Measurements from ENCODE around the gene UBE2QL1. TPM values are rescaled to one million over a fixed set of nuclear protein-coding genes. Genes with fewer than 3 reads are reported as not detected.
A peak's percentile ranks its signal among the peaks of the same experiment; 100 is the strongest.

Gene UBE2QL1
- total and polyA plus RNA-seq, 5 donors = 5.5 to 16.7 (median 13.5) TPM

- Histone ChIP-seq H3K27ac (ENCODE audit: low read length) (peak overlapping the region; percentile 93), H3K9me3 (ENCODE audit: control insufficient read depth, low read length) (peaks cover 4% of the 10 kb centered on the region), H3K4me1 (ENCODE audit: control insufficient read depth, insufficient read depth, low read length) (peaks cover 3% of the 10 kb centered on the region), H3K27me3 (ENCODE audit: control insufficient read depth, insufficient read depth) (no peaks in the 10 kb centered on the region), H3K4me3 (ENCODE audit: low read length) (no peak overlapping the region)
- DNase-seq (peak; percentile 54 to 76 (median 71)), ATAC-seq (peak; percentile 92 to 93)
- intact Hi-C loops (cut with DNase I) = no loop called here
- WGBS = 40% methylated on average over 10 of the region's 10 CpGs
Measured at GRCh38 chr5:6430418-6431028, 18.1 kb upstream of the UBE2QL1 start.

GRCh38 chr5:6431214-6432195, 17.2 kb upstream of the UBE2QL1 start:
- intact Hi-C loops (cut with DNase I) = no loop called here
- 58% methylated on average over 6 of the region's 6 CpGs for WGBS
- Histone ChIP-seq H3K4me3 (ENCODE audit: low read length) (no peak overlapping the region), H3K9me3 (ENCODE audit: control insufficient read depth, low read length) (peaks cover 4% of the 10 kb centered on the region), H3K4me1 (ENCODE audit: control insufficient read depth, insufficient read depth, low read length) (peaks cover 3% of the 10 kb centered on the region), H3K27ac (ENCODE audit: low read length) (peak overlapping the region; percentile 93), H3K27me3 (ENCODE audit: control insufficient read depth, insufficient read depth) (no peaks in the 10 kb centered on the region)
- ATAC-seq = peak; percentile 58 to 74
- no peak for DNase-seq

GRCh38 chr5:6432206-6432605, 16.5 kb upstream of the UBE2QL1 start:
- WGBS = 59% methylated on average over 9 of the region's 9 CpGs
- ATAC-seq = no peak
- intact Hi-C loops (cut with DNase I) = no loop called here
- H3K27me3 ChIP-seq (ENCODE audit: control insufficient read depth, insufficient read depth) = no peaks in the 10 kb centered on the region
- peak overlapping the region; percentile 93 for H3K27ac ChIP-seq (ENCODE audit: low read length)
- no peak for DNase-seq
- peaks cover 3% of the 10 kb centered on the region for H3K4me1 ChIP-seq (ENCODE audit: control insufficient read depth, insufficient read depth, low read length)
- H3K4me3 ChIP-seq (ENCODE audit: low read length) = no peak overlapping the region
- peaks cover 5% of the 10 kb centered on the region for H3K9me3 ChIP-seq (ENCODE audit: control insufficient read depth, low read length)

- 69% methylated on average over 14 of the region's 14 CpGs for WGBS
Measured at GRCh38 chr5:6434731-6435130, 13.9 kb upstream of the UBE2QL1 start.

GRCh38 chr5:6435356-6435755, 13.3 kb upstream of the UBE2QL1 start:
- intact Hi-C loops (cut with DNase I) = no loop called here
- Histone ChIP-seq H3K27ac (ENCODE audit: low read length) (no peak overlapping the region), H3K4me3 (ENCODE audit: low read length) (no peak overlapping the region), H3K9me3 (ENCODE audit: control insufficient read depth, low read length) (peaks cover 9% of the 10 kb centered on the region), H3K27me3 (ENCODE audit: control insufficient read depth, insufficient read depth) (no peaks in the 10 kb centered on the region), H3K4me1 (ENCODE audit: control insufficient read depth, insufficient read depth, low read length) (peaks cover 3% of the 10 kb centered on the region)
- no peak for ATAC-seq
- DNase-seq = no peak
- 29% methylated on average over 8 of the region's 8 CpGs for WGBS

More at GRCh38 chr5:6434731-6435130, 13.9 kb upstream of the UBE2QL1 start:
- no peak for ATAC-seq
- H3K4me3 ChIP-seq (ENCODE audit: low read length) = no peak overlapping the region
- H3K9me3 ChIP-seq (ENCODE audit: control insufficient read depth, low read length) = peaks cover 4% of the 10 kb centered on the region
- no peaks in the 10 kb centered on the region for H3K27me3 ChIP-seq (ENCODE audit: control insufficient read depth, insufficient read depth)
- no peak for DNase-seq
- H3K27ac ChIP-seq (ENCODE audit: low read length) = no peak overlapping the region
- H3K4me1 ChIP-seq (ENCODE audit: control insufficient read depth, insufficient read depth, low read length) = peaks cover 3% of the 10 kb centered on the region
- intact Hi-C loops (cut with DNase I) = no loop called here

- Histone ChIP-seq H3K4me3 (ENCODE audit: low read length) (no peak overlapping the region), H3K4me1 (ENCODE audit: control insufficient read depth, insufficient read depth, low read length) (no peaks in the 10 kb centered on the region), H3K27me3 (ENCODE audit: control insufficient read depth, insufficient read depth) (no peaks in the 10 kb centered on the region), H3K27ac (ENCODE audit: low read length) (no peak overlapping the region), H3K9me3 (ENCODE audit: control insufficient read depth, low read length) (peaks cover 11% of the 10 kb centered on the region)
- no peak for ATAC-seq
- intact Hi-C loops (cut with DNase I) = no loop called here
- DNase-seq = no peak
- 59% methylated on average over 4 of the region's 4 CpGs for WGBS
Measured at GRCh38 chr5:6436715-6437331, 11.8 kb upstream of the UBE2QL1 start.

GRCh38 chr5:6439588-6440550, 8.8 kb upstream of the UBE2QL1 start:
- WGBS = 78% methylated on average over 5 of the region's 5 CpGs
- ATAC-seq (no peak), DNase-seq (no peak)
- Histone ChIP-seq H3K27me3 (ENCODE audit: control insufficient read depth, insufficient read depth) (no peaks in the 10 kb centered on the region), H3K9me3 (ENCODE audit: control insufficient read depth, low read length) (peaks cover 15% of the 10 kb centered on the region), H3K4me1 (ENCODE audit: control insufficient read depth, insufficient read depth, low read length) (no peaks in the 10 kb centered on the region), H3K4me3 (ENCODE audit: low read length) (no peak overlapping the region), H3K27ac (ENCODE audit: low read length) (no peak overlapping the region)
- intact Hi-C loops (cut with DNase I) = loop anchor here in 1 of 4 donors (10.0 kb wide), 1 partner anchor 55 kb away; no protein-coding TSS in a partner anchor

GRCh38 chr5:6442333-6442732, 6.3 kb upstream of the UBE2QL1 start:
- WGBS = 84% methylated on average over 2 of the region's 2 CpGs
- DNase-seq (no peak), ATAC-seq (no peak)
- intact Hi-C loops (cut with DNase I) = loop anchor here in 1 of 4 donors (10.0 kb wide), 1 partner anchor 58 kb away; no protein-coding TSS in a partner anchor
- Histone ChIP-seq H3K4me3 (ENCODE audit: low read length) (no peak overlapping the region), H3K27me3 (ENCODE audit: control insufficient read depth, insufficient read depth) (no peaks in the 10 kb centered on the region), H3K4me1 (ENCODE audit: control insufficient read depth, insufficient read depth, low read length) (no peaks in the 10 kb centered on the region), H3K9me3 (ENCODE audit: control insufficient read depth, low read length) (peaks cover 13% of the 10 kb centered on the region), H3K27ac (ENCODE audit: low read length) (no peak overlapping the region)

- H3K27me3 ChIP-seq (ENCODE audit: control insufficient read depth, insufficient read depth) = no peaks in the 10 kb centered on the region
- no peaks in the 10 kb centered on the region for H3K4me1 ChIP-seq (ENCODE audit: control insufficient read depth, insufficient read depth, low read length)
- H3K27ac ChIP-seq (ENCODE audit: low read length) = no peak overlapping the region
- no peak overlapping the region for H3K4me3 ChIP-seq (ENCODE audit: low read length)
- peaks cover 13% of the 10 kb centered on the region for H3K9me3 ChIP-seq (ENCODE audit: control insufficient read depth, low read length)
- intact Hi-C loops (cut with DNase I) = loop anchor here in 1 of 4 donors (10.0 kb wide), 1 partner anchor 59 kb away; no protein-coding TSS in a partner anchor
- ATAC-seq (no peak), DNase-seq (no peak)
- WGBS = 74% methylated on average over 5 of the region's 5 CpGs
Measured at GRCh38 chr5:6443326-6443725, 5.3 kb upstream of the UBE2QL1 start.

GRCh38 chr5:6446042-6446441, 2.6 kb upstream of the UBE2QL1 start:
- no peaks in the 10 kb centered on the region for H3K4me1 ChIP-seq (ENCODE audit: control insufficient read depth, insufficient read depth, low read length)
- no peak for DNase-seq
- WGBS = 70% methylated on average over 12 of the region's 12 CpGs
- no peak for ATAC-seq
- H3K27ac ChIP-seq (ENCODE audit: low read length) = no peak overlapping the region
- intact Hi-C loops (cut with DNase I) = loop anchor here in 1 of 4 donors (10.0 kb wide), 1 partner anchor 61 kb away; no protein-coding TSS in a partner anchor
- H3K4me3 ChIP-seq (ENCODE audit: low read length) = no peak overlapping the region
- no peaks in the 10 kb centered on the region for H3K27me3 ChIP-seq (ENCODE audit: control insufficient read depth, insufficient read depth)
- H3K9me3 ChIP-seq (ENCODE audit: control insufficient read depth, low read length) = peaks cover 5% of the 10 kb centered on the region

Measured in right cardiac atrium (tissue), 5 donors.